HEK293T (cell line): Measurements from ENCODE around the gene MORF4L1.

ENCODE experiments used
- BHLHE40 ChIP-seq: fragments of 450-650 bp; IDR thresholded peaks from 2 replicates; pipeline ENCODE4 v1.6.1; 2016; ENCODE audit warnings: mild to moderate bottlenecking, moderate library complexity, borderline replicate concordance
- ELF4 ChIP-seq: fragments of 450-650 bp; IDR thresholded peaks from 2 replicates; pipeline ENCODE4 v1.6.1; 2017; ENCODE audit warnings: antibody characterized with exemption

- TF ChIP-seq ELF4 (no peak), BHLHE40 (no peak)
Observed at GRCh38 chr15:78837131-78837530, 35.6 kb upstream of the MORF4L1 start.
